ENCODE measurements around the gene HECTD4.

The HECTD4 gene

DNA sequence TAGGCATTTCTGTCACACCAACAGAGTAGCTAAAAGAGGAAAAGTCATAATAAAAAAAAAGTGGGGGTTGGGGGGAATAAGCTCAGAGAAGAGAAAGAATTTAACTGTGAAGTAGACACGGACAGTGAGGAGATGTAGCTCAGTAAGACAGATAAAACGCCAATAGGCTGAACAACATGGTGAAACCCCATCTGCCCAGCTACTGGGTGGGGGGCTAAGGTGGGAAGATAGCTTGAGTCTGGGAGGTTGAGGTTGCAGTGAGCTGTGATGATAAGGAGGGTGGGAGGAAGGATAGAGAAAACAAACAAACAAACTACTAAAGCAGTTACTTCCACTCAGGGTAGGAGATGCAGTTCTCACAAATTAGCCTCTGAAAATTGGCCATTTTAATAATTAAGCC, 25.0 kb downstream of the HECTD4 start:
- Histone ChIP-seq H3K27me3 (no peaks in the 10 kb centered on the region), H3K36me3 (no peaks in the 10 kb centered on the region), H3K9me3 (no peaks in the 10 kb centered on the region), H3K4me1 (ENCODE audit: control insufficient read depth in 1 of 2, insufficient read depth in 1 of 2, low read depth in 1 of 2, low read length in 1 of 2) (peaks cover 2 to 14% of the 10 kb centered on the region in 2 experiments), H3K4me3 (ENCODE audit: low read depth in 1 of 2, low read length in 1 of 2) (no peak overlapping the region), H3K27ac (no peak overlapping the region)
- TF ChIP-seq, protein P1, sequence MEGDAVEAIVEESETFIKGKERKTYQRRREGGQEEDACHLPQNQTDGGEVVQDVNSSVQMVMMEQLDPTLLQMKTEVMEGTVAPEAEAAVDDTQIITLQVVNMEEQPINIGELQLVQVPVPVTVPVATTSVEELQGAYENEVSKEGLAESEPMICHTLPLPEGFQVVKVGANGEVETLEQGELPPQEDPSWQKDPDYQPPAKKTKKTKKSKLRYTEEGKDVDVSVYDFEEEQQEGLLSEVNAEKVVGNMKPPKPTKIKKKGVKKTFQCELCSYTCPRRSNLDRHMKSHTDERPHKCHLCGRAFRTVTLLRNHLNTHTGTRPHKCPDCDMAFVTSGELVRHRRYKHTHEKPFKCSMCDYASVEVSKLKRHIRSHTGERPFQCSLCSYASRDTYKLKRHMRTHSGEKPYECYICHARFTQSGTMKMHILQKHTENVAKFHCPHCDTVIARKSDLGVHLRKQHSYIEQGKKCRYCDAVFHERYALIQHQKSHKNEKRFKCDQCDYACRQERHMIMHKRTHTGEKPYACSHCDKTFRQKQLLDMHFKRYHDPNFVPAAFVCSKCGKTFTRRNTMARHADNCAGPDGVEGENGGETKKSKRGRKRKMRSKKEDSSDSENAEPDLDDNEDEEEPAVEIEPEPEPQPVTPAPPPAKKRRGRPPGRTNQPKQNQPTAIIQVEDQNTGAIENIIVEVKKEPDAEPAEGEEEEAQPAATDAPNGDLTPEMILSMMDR (IDR thresholded peaks at IDR 0.05), result no peak

DNA sequence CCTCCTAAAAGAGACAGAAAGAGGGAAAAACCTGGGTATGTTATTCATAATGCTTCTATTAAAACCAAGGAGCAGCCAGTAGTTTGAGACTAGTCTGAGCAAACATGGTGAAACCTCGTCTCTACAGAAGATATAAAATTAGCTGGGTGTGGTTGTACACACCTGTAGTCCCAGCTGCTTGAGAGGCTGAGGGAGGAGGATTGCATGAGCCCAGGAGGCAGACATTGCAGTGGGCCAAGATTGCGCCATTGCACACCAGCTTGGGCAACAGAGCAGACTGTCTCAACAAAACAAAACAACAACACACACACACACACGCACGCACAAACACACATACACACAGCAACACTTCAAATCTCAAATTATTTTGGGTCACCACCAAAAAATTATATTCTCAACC, 27.8 kb downstream of the HECTD4 start:
- no peak overlapping the region for H3K27ac ChIP-seq
- H3K27me3 ChIP-seq, result no peaks in the 10 kb centered on the region
- TF ChIP-seq, protein P1 (IDR thresholded peaks at IDR 0.05), result no peak
- H3K36me3 ChIP-seq, result no peaks in the 10 kb centered on the region
- peaks cover 2 to 14% of the 10 kb centered on the region in 2 experiments for H3K4me1 ChIP-seq (ENCODE audit: control insufficient read depth in 1 of 2, insufficient read depth in 1 of 2, low read depth in 1 of 2, low read length in 1 of 2)
- H3K4me3 ChIP-seq (ENCODE audit: low read depth in 1 of 2, low read length in 1 of 2), result no peak overlapping the region
- no peaks in the 10 kb centered on the region for H3K9me3 ChIP-seq

DNA sequence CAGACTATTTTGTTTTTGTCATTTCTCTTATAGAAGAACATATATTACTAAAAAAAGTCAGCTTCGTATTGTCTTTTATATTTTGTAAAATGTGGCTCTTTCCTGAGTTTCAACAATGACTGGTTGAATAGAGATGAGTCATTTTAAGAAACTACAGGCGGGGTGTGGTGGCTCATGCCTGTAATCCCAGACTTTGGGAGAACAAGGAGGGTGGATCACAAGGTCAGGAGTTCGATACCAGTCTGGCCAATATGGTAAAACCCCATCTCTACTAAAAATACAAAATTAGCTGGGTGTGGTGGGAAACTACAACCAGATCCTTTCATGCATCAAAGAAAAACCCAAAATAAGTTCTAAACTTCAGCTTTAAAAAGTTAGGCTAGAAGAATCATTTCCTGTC, 28.8 kb downstream of the HECTD4 start:
- no peaks in the 10 kb centered on the region for H3K27me3 ChIP-seq
- H3K36me3 ChIP-seq, result no peaks in the 10 kb centered on the region
- no peaks in the 10 kb centered on the region for H3K9me3 ChIP-seq
- no peak overlapping the region for H3K4me3 ChIP-seq (ENCODE audit: low read depth in 1 of 2, low read length in 1 of 2)
- no peak overlapping the region for H3K27ac ChIP-seq
- TF ChIP-seq, protein P1 (IDR thresholded peaks at IDR 0.05), result no peak
- H3K4me1 ChIP-seq (ENCODE audit: control insufficient read depth in 1 of 2, insufficient read depth in 1 of 2, low read depth in 1 of 2, low read length in 1 of 2), result peaks cover 2 to 14% of the 10 kb centered on the region in 2 experiments

DNA sequence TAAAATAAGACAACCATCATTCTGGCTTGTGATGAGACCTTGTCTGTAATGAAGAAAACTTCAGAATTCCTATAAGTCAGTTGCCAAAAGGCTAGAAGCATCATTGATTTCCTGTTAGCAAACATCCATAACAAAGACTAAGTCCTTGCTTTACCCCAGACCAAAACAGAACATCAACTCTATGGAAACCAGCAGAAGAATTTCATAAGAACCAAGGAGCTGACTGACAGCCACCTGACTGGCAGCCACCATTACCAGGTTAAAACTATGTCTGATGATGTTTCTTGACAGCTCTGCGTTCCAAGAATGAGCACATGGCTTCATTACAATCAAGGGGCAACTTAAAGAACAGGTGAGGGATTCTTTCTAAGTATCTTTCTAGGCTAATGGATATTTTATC, 29.3 kb downstream of the HECTD4 start:
- H3K9me3 ChIP-seq, result no peaks in the 10 kb centered on the region
- H3K4me3 ChIP-seq (ENCODE audit: low read depth in 1 of 2, low read length in 1 of 2), result no peak overlapping the region
- peaks cover 2 to 14% of the 10 kb centered on the region in 2 experiments for H3K4me1 ChIP-seq (ENCODE audit: control insufficient read depth in 1 of 2, insufficient read depth in 1 of 2, low read depth in 1 of 2, low read length in 1 of 2)
- no peaks in the 10 kb centered on the region for H3K36me3 ChIP-seq
- no peaks in the 10 kb centered on the region for H3K27me3 ChIP-seq
- TF ChIP-seq, protein P1 (IDR thresholded peaks at IDR 0.05), result no peak
- H3K27ac ChIP-seq, result no peak overlapping the region

DNA sequence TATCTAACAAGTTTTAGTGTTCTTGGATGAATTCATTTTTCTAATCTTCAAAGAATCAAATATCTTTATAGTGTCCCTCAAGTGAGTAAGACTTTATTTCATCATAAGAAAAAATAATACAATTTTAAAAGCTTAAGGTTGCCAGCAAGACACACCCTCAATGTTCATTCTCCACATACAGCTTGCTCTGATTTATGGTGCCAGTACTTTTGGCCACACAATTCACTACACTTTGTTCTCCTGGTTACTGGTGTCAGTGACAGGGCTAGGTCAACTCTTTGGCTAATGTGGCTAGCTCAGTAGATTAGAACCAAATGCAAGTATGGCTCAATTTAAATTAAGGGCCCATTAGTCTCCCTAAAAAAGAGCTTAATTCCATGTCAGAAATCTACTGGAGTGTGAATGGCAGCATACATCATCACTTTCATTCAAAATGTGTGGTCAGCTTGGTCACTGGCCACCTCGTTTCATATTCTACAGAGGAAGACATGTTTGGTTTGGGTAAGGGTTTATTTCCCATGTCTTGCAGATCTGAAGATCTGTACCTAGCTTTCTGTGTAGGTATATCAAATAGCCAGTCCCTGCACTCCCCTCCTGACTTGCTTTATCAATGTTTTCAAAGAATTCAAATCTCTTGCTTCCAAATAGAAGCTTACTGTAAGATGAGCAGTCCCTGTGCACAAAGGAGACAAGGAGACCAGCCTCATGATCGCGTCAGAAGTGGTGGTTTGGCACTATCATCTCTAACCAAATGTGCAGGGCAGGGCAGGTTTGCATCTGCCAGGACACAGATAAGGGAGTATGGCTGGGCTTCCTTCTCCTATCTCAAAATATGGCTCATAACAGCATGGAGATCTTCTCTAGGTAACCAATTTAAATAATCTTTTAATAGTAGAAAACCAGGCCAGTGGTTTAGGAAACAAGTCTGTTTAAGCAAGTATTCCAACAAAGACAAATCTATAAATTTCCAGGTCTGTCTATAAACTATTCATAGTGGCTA, 31.3 kb downstream of the HECTD4 start:
- no peak overlapping the region for H3K27ac ChIP-seq
- peaks cover 2 to 14% of the 10 kb centered on the region in 2 experiments for H3K4me1 ChIP-seq (ENCODE audit: control insufficient read depth in 1 of 2, insufficient read depth in 1 of 2, low read depth in 1 of 2, low read length in 1 of 2)
- no peaks in the 10 kb centered on the region for H3K27me3 ChIP-seq
- H3K4me3 ChIP-seq (ENCODE audit: low read depth in 1 of 2, low read length in 1 of 2), result no peak overlapping the region
- TF ChIP-seq, protein P1 (IDR thresholded peaks at IDR 0.05), result no peak
- H3K9me3 ChIP-seq, result no peaks in the 10 kb centered on the region
- H3K36me3 ChIP-seq, result no peaks in the 10 kb centered on the region
